ENCODE data around the gene CLIP1. TPM values are rescaled to one million over a fixed set of nuclear protein-coding genes. Genes with fewer than 3 reads are reported as not detected.

CLIP1 gene
- total and polyA plus RNA-seq, 2 of the 4 experiments (the other 2 are of a cell fraction) = 38.0 to 54.8 TPM

GRCh38 chr12:122336015-122336946, 86.2 kb downstream of the CLIP1 start:
- Histone ChIP-seq H2BK120ac (ENCODE audit: low read depth, low read length) (no peak overlapping the region), H2AK5ac (ENCODE audit: low read depth, low read length) (no peak overlapping the region), H3K9ac (ENCODE audit: low read depth, low read length) (no peak overlapping the region), H3K9me1 (ENCODE audit: insufficient read depth, low read length) (no peaks in the 10 kb centered on the region), H3K56ac (ENCODE audit: extremely low read depth, insufficient read depth, low read length) (no peak overlapping the region), H4K20me1 (ENCODE audit: insufficient read depth, low read length) (no peaks in the 10 kb centered on the region), H3K18ac (ENCODE audit: low read depth, low read length) (no peak overlapping the region), H3K4me3 (ENCODE audit: insufficient read depth, low read depth, low read length) (no peak overlapping the region), H4K5ac (ENCODE audit: low read depth, low read length) (no peak overlapping the region), H2BK15ac (ENCODE audit: low read depth, low read length) (no peak overlapping the region), H4K91ac (ENCODE audit: insufficient read depth, low read depth, low read length) (no peak overlapping the region), H3K4me1 (ENCODE audit: control insufficient read depth, insufficient read depth, low read length) (no peaks in the 10 kb centered on the region), H2BK5ac (ENCODE audit: low read depth, low read length, poor library complexity, severe bottlenecking) (no peak overlapping the region), H3K9me3 (ENCODE audit: control insufficient read depth, insufficient read depth, low read length) (no peaks in the 10 kb centered on the region), H3K36me3 (ENCODE audit: control insufficient read depth, insufficient read depth, low read length) (peaks cover 39% of the 10 kb centered on the region), H3K4ac (ENCODE audit: low read depth, low read length) (no peak overlapping the region), H3K23ac (ENCODE audit: low read depth, low read length) (no peak overlapping the region), H3K27me3 (ENCODE audit: control insufficient read depth, insufficient read depth, low read length) (no peaks in the 10 kb centered on the region), H4K8ac (ENCODE audit: low read depth in 2 of 2, low read length in 2 of 2) (no peak overlapping the region), H3K4me2 (ENCODE audit: low read depth, low read length) (no peak overlapping the region), H2AK9ac (replicated peaks; ENCODE audit: low read depth, low read length, poor library complexity) (no peak overlapping the region), H2BK20ac (ENCODE audit: low read depth, low read length) (no peak overlapping the region), H3K27ac (ENCODE audit: insufficient read depth, low read length) (no peak overlapping the region), H3K14ac (replicated peaks; ENCODE audit: low read depth, low read length) (no peak overlapping the region), H2AFZ (replicated peaks; ENCODE audit: low read length, poor library complexity) (no peak overlapping the region), H3K79me1 (ENCODE audit: low read depth in 1 of 2, low read length in 2 of 2) (peaks cover 7 to 14% of the 10 kb centered on the region in 2 experiments; a peak in 3 of 4 replicates)
- DNase-seq (peak; percentile 34), ATAC-seq (ENCODE audit: low read depth) (peak; percentile 59)
- dilution Hi-C loops (cut with HindIII; ENCODE audit: low sequenced_read_pairs, unreplicated experiment) (no loop called here), intact Hi-C loops (cut with micrococcal nuclease) (loop anchor here (5.0 kb wide), 1 partner anchor 136 kb away; no protein-coding TSS in a partner anchor), in situ Hi-C loops (cut with MboI; ENCODE audit: low sequenced_read_pairs) (no loop called here)
- BruUV-seq (replicated peaks) = no TSS peak
- POLR2A ChIA-PET (ENCODE audit: unreplicated experiment) = no interaction called here
- no CpG with 5 or more reads among the region's 8 CpGs for WGBS, 2 experiments (ENCODE audit: extremely low coverage in 2 of 2, insufficient read length in 1 of 2)
- CTCF ChIA-PET = interaction anchor here (0.6 to 1.7 kb wide), 8 partner anchors 12 to 166 kb away, joined by 3 to 6 read pairs (median 4); no protein-coding TSS in a partner anchor
- no peak for TF ChIP-seq NFE2L2 (IDR thresholded peaks at IDR 0.05; ENCODE audit: low read depth, low read length)
- TF ChIP-seq FOS (IDR thresholded peaks at IDR 0.05; ENCODE audit: low read depth, low read length) = no peak
- no peak for TF ChIP-seq BHLHE40 (IDR thresholded peaks at IDR 0.05; ENCODE audit: low read depth, low read length)
- no peak for TF ChIP-seq MAFK (IDR thresholded peaks at IDR 0.05; ENCODE audit: low read depth, low read length)
- no peak for TF ChIP-seq RCOR1 (IDR thresholded peaks at IDR 0.05; ENCODE audit: insufficient replicate concordance, low read length)
- no peak for TF ChIP-seq USF2 (IDR thresholded peaks at IDR 0.05; ENCODE audit: low read depth, low read length)
- peak; percentile 72 for TF ChIP-seq CTCF (conservative IDR thresholded peaks at IDR 0.05; ENCODE audit: low read depth, low read length)
- TF ChIP-seq CHD1 (IDR thresholded peaks at IDR 0.05; ENCODE audit: low read depth, low read length) = no peak
- peak; percentile 55; the same call in 1 of the 2 replicates for TF ChIP-seq SMC3 (IDR thresholded peaks at IDR 0.05; ENCODE audit: low read depth, low read length)
- TF ChIP-seq CEBPB (IDR thresholded peaks at IDR 0.05; ENCODE audit: low read depth, low read length) = no peak
- no peak for TF ChIP-seq MXI1 (IDR thresholded peaks at IDR 0.05; ENCODE audit: borderline replicate concordance, low read depth, low read length)
- TF ChIP-seq MAZ (IDR thresholded peaks at IDR 0.05; ENCODE audit: borderline replicate concordance, low read depth, low read length) = no peak
- TF ChIP-seq POLR2A (IDR thresholded peaks at IDR 0.05; ENCODE audit: low read depth, low read length) = no peak
- no peak for TF ChIP-seq ELK1 (IDR thresholded peaks at IDR 0.05; ENCODE audit: borderline replicate concordance, low read depth, low read length)

Data from IMR-90 (cell line).